Psoas muscle (tissue), 8 donors: ENCODE data around the gene UGT1A5. TPM values are rescaled to one million over a fixed set of nuclear protein-coding genes. Genes with fewer than 3 reads are reported as not detected.

Experiments
- ATAC-seq, 4 donors: fragments of 200-7000 bp; cut with Tn5 transposase; one replicate each; pipeline ENCODE4 v1.9.1; 2020; ENCODE audit warnings: moderate library complexity in 3 of 4, mild to moderate bottlenecking in 2 of 4
- DNase-seq, 2 donors: peaks; one replicate each; pipeline ENCODE4 v3.0.0-alpha.2; 2020
- H3K27ac ChIP-seq: fragments of 200-600 bp; one replicate; pipeline ENCODE4 v1.8.0; 2022
- H3K27me3 ChIP-seq, 3 donors: fragments of 200-600 bp in 1 of 3; one replicate each; pipeline versions ENCODE4 v1.6.1 to v1.8.0; 2013 to 2022; ENCODE audit warnings: low read length in 2 of 3, mild to moderate bottlenecking in 2 of 3, moderate library complexity in 1 of 3; ENCODE audit not compliant: insufficient read depth in 3 of 3
- H3K36me3 ChIP-seq, 2 donors: fragments of 200-600 bp in 1 of 2; one replicate each; pipeline versions ENCODE4 v1.6.1 to v1.8.0; 2013 to 2022; ENCODE audit warnings: low read depth in 1 of 2, mild to moderate bottlenecking in 1 of 2, moderate library complexity in 1 of 2; ENCODE audit not compliant: insufficient read depth in 1 of 2
- H3K4me1 ChIP-seq: fragments of 200-600 bp; one replicate; pipeline ENCODE4 v1.8.0; 2022
- H3K4me3 ChIP-seq: fragments of 200-600 bp; one replicate; pipeline ENCODE4 v1.8.0; 2022; ENCODE audit warnings: mild to moderate bottlenecking
- H3K9me3 ChIP-seq: fragments of 200-600 bp; one replicate; pipeline ENCODE4 v1.8.0; 2022
- CTCF ChIP-seq: fragments of 200-600 bp; IDR thresholded peaks from one replicate; pipeline ENCODE4 v1.8.0; 2022; ENCODE audit warnings: antibody characterized with exemption
- WGBS, 3 donors: extraction: QIAGEN DNeasy Blood & Tissue Kit; methylation state at CpG; one replicate each; pipeline versions ENCODE4 v1.1.6 to v1.1.7; 2013; 5-methylcytosine and 5-hydroxymethylcytosine counted together
- intact Hi-C, 2 donors: fragments of 100-400 bp; cut with DNase I; formaldehyde crosslinking; loops; one replicate each; pipeline versions ENCODE4 v1.11.0 to v1.14.2; 2022
- polyA plus RNA-seq, 3 donors: library from polyadenylated mRNA; stranded (reverse); fragments of 200-250 nt; gene quantifications; one replicate each; pipeline ENCODE4 v1.2.3, GENCODE V29; 2013
- total RNA-seq, 4 donors: library from RNA; stranded (reverse); fragmentation: NEBNext Ultra II Directional in 2 of 4; extraction: Animal tissue kit (Norgen Biotek cat#: 25700) in 2 of 4; gene quantifications; one replicate each; pipeline versions ENCODE4 v1.2.1 to v1.2.4, GENCODE V29; 2021 to 2023
- donor health status: healthy with polysubstance abuse.
- donor health status: DM: no; HTN: no; CAD: no; lungs with moderate emphysema.
- donor health status: Bipolar disorder and iron deficiency.
- donor health status: healthy.
- donor health status: DM: yes; HTN: yes; CAD: no.
- donor health status: DM: no; HTN: no; CAD: no.
- donor health status: DM: no; HTN: no; CAD: no.
- donor health status: DM: yes; HTN: yes; CAD: no.

The UGT1A5 gene
- total and polyA plus RNA-seq, 7 donors = not detected

DNA sequence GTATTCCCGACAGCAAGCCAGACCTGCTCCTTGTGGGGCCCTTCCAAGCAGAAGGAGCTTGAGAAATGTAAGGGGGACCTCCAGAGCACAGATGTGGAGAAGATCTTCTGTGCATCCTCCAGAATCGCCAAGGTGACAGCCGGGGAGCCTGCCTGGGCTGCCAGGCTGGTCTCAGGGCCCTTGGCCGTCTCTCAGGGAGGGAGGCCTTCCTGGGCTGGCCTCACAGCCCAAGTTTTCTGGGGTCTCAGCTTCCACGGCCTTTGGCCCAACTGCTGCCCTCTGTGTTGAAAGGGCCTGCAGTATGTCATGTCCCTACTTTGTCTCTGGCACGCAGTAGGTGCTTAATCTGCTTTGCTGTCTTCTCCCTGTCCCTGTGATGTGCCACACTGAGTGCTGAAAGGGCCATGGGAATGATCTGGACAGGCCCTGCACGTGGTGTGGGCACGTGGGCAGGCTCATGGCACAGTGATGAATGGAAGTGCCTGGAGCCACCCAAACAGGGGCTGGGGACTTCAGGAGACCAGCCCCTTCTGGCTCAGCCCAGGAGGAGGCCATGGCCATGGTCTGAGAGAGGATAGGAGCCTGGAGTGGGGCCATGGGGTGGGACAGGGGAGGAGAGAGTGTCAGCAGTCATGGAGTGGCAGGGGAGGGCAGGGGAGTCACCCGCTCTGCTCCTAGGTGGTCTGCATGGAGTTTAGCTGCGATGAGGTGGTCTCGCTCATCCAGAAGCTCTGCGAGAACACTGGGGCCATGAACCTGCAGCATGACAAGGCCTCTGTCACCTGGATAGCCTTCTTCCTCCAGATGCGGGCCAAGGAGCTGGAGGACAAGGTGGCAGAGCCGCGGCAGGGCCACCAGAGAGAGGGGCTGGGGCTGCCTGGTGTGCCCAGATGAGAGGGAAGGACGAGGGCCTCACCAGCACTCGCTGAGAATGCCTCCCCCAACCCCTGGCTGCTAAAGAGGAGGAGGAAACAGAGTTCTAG is 106.2 kb downstream of the UGT1A5 start:
- no peaks in the 10 kb centered on the region for H3K36me3 ChIP-seq
- H3K4me1 ChIP-seq = no peaks in the 10 kb centered on the region
- H3K27me3 ChIP-seq = peaks cover 0 to 4% (median 0%) of the 10 kb centered on the region in 3 donors
- no peak for DNase-seq
- no peak for TF ChIP-seq CTCF
- no peak overlapping the region for H3K27ac ChIP-seq
- WGBS, 3 donors = 72 to 84% (median 74%) methylated on average over 17 of the region's 17 CpGs
- no peak overlapping the region for H3K4me3 ChIP-seq
- no peaks in the 10 kb centered on the region for H3K9me3 ChIP-seq
- ATAC-seq = no peak
- intact Hi-C loops = no loop called here

DNA sequence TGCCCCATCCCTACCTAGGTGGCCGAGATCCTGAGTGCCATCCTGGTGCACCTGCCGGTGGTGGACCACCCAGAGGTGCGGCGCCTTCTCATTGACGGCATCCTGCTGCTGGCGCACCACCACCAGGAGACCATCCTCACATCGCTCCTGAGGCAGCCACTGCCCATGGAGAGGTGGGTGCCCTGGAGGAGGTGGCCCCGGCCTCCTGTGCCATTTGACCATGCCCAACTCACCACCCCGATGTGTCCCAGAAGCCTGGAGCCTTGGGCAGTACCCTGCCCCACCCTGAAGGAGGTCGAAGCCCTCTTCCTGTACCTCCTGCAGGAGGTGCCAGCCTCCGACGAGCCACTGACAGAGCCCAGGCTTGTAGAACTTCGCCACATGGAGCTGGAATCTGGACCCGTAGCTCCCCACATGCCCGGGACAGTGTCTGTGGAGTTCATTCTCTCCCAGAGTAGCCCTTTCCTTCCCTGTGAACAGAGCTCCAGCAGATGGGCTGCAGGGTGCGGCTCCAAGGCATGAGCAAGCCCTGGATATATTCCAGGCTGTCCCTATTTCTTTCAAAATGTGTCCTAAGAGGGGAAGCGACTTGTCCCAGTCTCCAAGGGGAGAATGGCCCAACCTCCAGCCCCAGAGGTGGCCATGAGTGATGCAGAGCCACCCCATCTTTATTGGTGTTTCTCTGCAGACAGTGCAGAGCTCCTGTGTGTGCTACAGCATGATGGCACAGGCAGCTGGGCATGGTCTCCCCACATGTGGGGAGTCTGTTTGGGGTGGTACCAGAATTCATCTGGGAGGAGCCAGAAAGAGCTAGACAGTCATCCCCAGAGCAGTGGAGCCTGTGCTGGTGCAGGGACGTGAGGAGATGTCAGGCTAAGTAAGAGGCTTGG is 107.4 kb downstream of the UGT1A5 start:
- no peak for DNase-seq
- TF ChIP-seq CTCF = no peak
- no peaks in the 10 kb centered on the region for H3K9me3 ChIP-seq

GRCh38 chr2:233820774-233821105 is 108.0 kb downstream of the UGT1A5 start:
- H3K27ac ChIP-seq = no peak overlapping the region
- H3K36me3 ChIP-seq = no peaks in the 10 kb centered on the region
- 64 to 76% (median 69%) methylated on average over 6 of the region's 6 CpGs for WGBS, 3 donors
- no peaks in the 10 kb centered on the region for H3K9me3 ChIP-seq
- intact Hi-C loops = no loop called here
- DNase-seq (no peak), ATAC-seq (no peak)
- TF ChIP-seq CTCF = no peak
- peaks cover 0 to 4% (median 0%) of the 10 kb centered on the region in 3 donors for H3K27me3 ChIP-seq
- no peak overlapping the region for H3K4me3 ChIP-seq
- no peaks in the 10 kb centered on the region for H3K4me1 ChIP-seq

More for the DNA sequence above, 107.4 kb downstream of the UGT1A5 start:
- Histone ChIP-seq H3K27me3 (peaks cover 0 to 4% (median 0%) of the 10 kb centered on the region in 3 donors), H3K36me3 (no peaks in the 10 kb centered on the region), H3K4me3 (no peak overlapping the region), H3K27ac (no peak overlapping the region), H3K4me1 (no peaks in the 10 kb centered on the region)
- intact Hi-C loops = no loop called here
- no peak for ATAC-seq
- WGBS, 3 donors = 64 to 75% (median 73%) methylated on average over 16 to 18 of the region's 18 CpGs

DNA sequence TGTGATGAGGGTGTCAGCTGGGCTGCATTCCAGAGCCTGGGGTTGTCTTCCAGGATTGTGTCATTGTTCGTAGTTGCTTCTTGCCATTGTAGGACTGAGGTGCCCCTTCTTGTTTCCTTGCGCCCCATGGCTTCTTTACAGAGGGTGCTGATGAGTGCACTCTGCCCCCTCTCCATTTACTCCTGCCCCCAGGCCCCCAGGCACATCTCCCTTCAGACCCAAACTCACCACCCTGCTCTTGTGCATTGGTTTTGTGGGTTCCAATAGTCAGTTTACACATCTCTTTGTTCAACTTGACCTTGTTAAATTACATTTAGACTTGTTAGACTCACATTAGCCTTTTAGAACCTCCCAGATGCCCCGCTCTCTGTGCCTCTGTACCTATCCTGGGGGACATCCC is 108.5 kb downstream of the UGT1A5 start:
- Histone ChIP-seq H3K27me3 (peaks cover 0 to 4% (median 0%) of the 10 kb centered on the region in 3 donors), H3K4me3 (no peak overlapping the region), H3K27ac (no peak overlapping the region), H3K4me1 (no peaks in the 10 kb centered on the region), H3K36me3 (no peaks in the 10 kb centered on the region), H3K9me3 (no peaks in the 10 kb centered on the region)
- intact Hi-C loops = no loop called here
- no peak for ATAC-seq
- DNase-seq = no peak
- no peak for TF ChIP-seq CTCF
- WGBS, 3 donors = 80 to 90% (median 84%) methylated on average over 3 of the region's 3 CpGs
